ENCODE data around the gene GUCY1B1.

- TF ChIP-seq CTCF (IDR thresholded peaks at IDR 0.05) (no peak), EP300 (IDR thresholded peaks at IDR 0.05) (no peak)
Observed at GRCh38 chr4:155855897-155856296, 97.1 kb downstream of the GUCY1B1 start.
